GM23338 (cell line): Measurements from ENCODE around the gene SEPTIN8.

Source experiments
- CREB1 ChIP-seq: fragments of 250-450 bp; sonication (Bioruptor Pico); IDR thresholded peaks from 2 replicates; pipeline ENCODE4 v1.5.0; 2020; ENCODE audit warnings: low read depth, mild to moderate bottlenecking, moderate library complexity
- EZH2 ChIP-seq: fragments of 200-600 bp; sonication (generic); IDR thresholded peaks from one replicate; pipeline ENCODE4 v1.8.0; 2017; ENCODE audit warnings: antibody characterized with exemption, mild to moderate bottlenecking, low read depth; ENCODE audit not compliant: unreplicated experiment
- EZH2phosphoT487 ChIP-seq: fragments of 200-600 bp; sonication (generic); IDR thresholded peaks from one replicate; pipeline ENCODE4 v1.8.1; 2018; ENCODE audit warnings: antibody characterized with exemption; ENCODE audit not compliant: unreplicated experiment
- NANOG ChIP-seq: IDR thresholded peaks from 2 replicates; pipeline ENCODE4 v1.6.1; 2016; ENCODE audit warnings: antibody characterized with exemption, borderline replicate concordance
- POLR2AphosphoS5 ChIP-seq: IDR thresholded peaks from 2 replicates; pipeline ENCODE4 v1.6.1; 2016; ENCODE audit warnings: antibody characterized with exemption, low read depth
- TF ChIP-seq, protein P1 (sequence below), 2 experiments: fragments of 200-600 bp in 1 of 2; sonication (generic) in 1 of 2; conservative IDR thresholded peaks; 2 replicates each; pipeline versions ENCODE4 v1.5.1 to v1.6.1; 2016 to 2017; ENCODE audit warnings: antibody characterized with exemption in 2 of 2, low read depth in 2 of 2, mild to moderate bottlenecking in 2 of 2, moderate library complexity in 1 of 2
- TF ChIP-seq, protein P2 (sequence below): IDR thresholded peaks from one replicate; pipeline ENCODE4 v1.6.1; 2018; ENCODE audit warnings: antibody characterized with exemption; ENCODE audit not compliant: unreplicated experiment
- TF ChIP-seq, protein P3 (sequence below): IDR thresholded peaks from 2 replicates; pipeline ENCODE4 v1.6.1; 2016; ENCODE audit warnings: antibody characterized with exemption

DNA sequence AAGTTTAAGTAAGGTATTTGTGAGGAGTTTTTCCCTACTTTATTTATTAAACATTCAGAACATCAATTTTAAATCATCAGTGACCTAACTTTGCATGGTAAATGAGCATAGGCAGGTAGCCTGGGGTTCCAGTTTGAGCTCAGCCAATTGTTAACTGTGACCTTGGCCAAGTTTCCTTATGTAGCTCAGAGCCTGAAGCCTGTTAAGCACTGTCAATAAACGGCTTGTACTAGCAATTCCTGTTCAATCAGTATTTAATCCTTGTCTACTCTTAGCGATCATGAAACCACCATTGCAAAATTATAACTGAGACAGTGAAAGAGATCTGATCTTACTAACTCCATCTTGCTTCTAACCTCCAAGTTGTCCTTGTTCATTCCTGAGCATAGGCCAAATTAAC is 31.4 kb upstream of the SEPTIN8 start:
- TF ChIP-seq, protein P1, sequence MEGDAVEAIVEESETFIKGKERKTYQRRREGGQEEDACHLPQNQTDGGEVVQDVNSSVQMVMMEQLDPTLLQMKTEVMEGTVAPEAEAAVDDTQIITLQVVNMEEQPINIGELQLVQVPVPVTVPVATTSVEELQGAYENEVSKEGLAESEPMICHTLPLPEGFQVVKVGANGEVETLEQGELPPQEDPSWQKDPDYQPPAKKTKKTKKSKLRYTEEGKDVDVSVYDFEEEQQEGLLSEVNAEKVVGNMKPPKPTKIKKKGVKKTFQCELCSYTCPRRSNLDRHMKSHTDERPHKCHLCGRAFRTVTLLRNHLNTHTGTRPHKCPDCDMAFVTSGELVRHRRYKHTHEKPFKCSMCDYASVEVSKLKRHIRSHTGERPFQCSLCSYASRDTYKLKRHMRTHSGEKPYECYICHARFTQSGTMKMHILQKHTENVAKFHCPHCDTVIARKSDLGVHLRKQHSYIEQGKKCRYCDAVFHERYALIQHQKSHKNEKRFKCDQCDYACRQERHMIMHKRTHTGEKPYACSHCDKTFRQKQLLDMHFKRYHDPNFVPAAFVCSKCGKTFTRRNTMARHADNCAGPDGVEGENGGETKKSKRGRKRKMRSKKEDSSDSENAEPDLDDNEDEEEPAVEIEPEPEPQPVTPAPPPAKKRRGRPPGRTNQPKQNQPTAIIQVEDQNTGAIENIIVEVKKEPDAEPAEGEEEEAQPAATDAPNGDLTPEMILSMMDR (conservative IDR thresholded peaks at IDR 0.05; ENCODE audit: low read depth in 2 of 2) = no peak
- TF ChIP-seq CREB1 (CRISPR knock-in tag) = no peak
- TF ChIP-seq EZH2phosphoT487 = no peak
- TF ChIP-seq, protein P2, sequence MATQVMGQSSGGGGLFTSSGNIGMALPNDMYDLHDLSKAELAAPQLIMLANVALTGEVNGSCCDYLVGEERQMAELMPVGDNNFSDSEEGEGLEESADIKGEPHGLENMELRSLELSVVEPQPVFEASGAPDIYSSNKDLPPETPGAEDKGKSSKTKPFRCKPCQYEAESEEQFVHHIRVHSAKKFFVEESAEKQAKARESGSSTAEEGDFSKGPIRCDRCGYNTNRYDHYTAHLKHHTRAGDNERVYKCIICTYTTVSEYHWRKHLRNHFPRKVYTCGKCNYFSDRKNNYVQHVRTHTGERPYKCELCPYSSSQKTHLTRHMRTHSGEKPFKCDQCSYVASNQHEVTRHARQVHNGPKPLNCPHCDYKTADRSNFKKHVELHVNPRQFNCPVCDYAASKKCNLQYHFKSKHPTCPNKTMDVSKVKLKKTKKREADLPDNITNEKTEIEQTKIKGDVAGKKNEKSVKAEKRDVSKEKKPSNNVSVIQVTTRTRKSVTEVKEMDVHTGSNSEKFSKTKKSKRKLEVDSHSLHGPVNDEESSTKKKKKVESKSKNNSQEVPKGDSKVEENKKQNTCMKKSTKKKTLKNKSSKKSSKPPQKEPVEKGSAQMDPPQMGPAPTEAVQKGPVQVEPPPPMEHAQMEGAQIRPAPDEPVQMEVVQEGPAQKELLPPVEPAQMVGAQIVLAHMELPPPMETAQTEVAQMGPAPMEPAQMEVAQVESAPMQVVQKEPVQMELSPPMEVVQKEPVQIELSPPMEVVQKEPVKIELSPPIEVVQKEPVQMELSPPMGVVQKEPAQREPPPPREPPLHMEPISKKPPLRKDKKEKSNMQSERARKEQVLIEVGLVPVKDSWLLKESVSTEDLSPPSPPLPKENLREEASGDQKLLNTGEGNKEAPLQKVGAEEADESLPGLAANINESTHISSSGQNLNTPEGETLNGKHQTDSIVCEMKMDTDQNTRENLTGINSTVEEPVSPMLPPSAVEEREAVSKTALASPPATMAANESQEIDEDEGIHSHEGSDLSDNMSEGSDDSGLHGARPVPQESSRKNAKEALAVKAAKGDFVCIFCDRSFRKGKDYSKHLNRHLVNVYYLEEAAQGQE = no peak
- no peak for TF ChIP-seq POLR2AphosphoS5
- TF ChIP-seq, protein P3, sequence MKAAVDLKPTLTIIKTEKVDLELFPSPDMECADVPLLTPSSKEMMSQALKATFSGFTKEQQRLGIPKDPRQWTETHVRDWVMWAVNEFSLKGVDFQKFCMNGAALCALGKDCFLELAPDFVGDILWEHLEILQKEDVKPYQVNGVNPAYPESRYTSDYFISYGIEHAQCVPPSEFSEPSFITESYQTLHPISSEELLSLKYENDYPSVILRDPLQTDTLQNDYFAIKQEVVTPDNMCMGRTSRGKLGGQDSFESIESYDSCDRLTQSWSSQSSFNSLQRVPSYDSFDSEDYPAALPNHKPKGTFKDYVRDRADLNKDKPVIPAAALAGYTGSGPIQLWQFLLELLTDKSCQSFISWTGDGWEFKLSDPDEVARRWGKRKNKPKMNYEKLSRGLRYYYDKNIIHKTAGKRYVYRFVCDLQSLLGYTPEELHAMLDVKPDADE = no peak
- TF ChIP-seq NANOG = no peak
- no peak for TF ChIP-seq EZH2
